NCI-H146 treated with DMSO at 0.1 percent for 48 hours (cell line): ENCODE measurements around the gene ACSBG1.
"Not testable (repeated sequence)": the region's sequence is repeated elsewhere in the genome, so short reads cannot be mapped to it uniquely, and the experiment has no call there.

Source experiments
- DNase-seq: peaks from one replicate; lab custom pipeline; 2025; ENCODE audit not compliant: unreplicated experiment; lab: John Stamatoyannopoulos, UW

ACSBG1 gene

DNA sequence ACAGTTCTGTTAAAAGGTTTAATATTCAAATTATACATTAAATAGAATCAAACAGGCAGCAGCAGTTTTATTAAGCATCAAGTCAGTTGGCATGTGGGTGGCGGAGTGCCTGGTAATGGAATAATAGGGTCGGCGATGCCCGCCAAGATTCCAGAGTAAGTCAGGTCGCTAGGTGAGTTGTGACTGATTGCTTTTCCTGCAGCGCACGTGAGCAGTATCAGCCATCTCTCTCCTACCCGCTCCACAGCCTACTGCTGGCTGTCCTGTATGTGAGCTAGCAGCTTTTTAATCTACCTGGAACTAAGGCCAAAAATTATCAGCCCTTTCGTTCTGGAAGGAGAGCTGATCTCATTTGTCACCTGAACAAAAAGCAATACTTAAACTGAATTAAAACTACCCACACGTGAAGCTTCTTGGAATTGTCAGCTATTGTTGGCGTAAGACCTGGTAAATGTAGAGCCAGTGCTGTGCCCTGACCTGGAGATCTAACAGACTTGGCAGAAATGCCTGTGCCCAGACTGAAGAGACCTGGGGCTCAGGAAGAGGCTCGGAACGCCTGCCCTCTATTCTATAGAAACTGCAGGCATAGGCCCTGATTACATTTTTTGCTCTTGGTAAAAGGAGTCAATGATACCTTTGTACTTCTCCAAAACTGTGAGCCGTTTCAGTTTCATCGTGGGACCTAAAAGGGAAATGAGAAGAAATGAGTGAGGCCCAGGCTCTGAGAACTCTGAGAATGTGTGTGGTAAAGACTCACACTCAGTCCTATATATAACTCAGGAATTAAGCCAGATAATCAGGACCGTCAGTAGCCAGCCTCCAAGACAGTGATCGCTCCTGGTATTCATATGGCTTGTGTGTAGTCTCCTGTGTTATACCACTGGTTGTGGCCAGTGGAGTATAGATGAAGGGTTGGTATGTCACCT, 63.3 kb downstream of the ACSBG1 start:
- DNase-seq = no peak

DNA sequence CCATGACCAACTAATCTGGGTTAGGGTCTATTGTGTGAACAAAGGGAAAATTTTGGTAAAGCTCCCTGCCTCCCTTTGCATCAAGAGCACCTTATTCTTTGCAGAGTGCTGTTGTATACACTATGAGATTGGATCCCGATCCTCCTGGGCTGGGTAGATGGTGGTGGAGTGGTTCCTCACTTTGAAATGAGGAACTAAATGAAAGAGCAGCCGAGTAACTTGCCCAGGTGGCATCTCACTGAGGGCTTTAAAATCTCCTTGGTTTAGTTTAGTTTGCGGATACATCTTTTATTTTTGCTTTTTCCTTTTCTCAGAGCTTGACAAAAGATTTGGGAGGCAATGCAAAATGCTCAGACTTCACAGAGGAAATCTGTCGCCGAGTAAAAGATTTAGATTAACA, 65.8 kb downstream of the ACSBG1 start:
- DNase-seq = no peak

DNA sequence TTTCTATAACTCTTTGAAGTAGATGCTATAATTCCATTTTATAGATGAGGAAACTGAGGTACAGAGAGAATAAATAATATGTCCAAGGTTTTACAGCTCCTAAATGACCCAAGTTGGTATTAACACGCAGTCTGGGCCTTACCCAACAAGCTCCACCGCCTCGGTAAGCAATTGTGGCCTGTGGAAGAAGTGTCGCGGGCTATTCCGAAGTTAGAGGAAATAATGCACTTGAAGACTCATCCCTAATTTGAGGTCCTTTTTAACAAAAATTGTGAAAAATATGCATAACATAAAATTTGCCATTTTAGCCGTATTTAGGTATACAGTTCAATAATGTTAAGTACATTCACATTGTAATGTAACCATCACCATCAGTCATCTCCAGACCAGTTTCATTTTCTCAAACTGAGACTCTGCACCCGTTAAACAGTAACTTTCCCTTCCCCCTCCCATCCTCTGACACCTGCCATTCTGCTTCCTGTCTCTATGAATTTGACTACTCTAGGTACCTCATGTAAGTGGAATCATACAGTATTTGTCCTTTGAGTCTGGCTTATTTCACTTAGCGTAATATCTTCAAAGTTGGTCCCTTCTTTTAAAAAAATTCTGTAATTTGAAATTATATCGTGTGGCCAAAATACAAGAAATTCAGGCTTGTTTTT, 67.0 kb downstream of the ACSBG1 start:
- DNase-seq = no peak

DNA sequence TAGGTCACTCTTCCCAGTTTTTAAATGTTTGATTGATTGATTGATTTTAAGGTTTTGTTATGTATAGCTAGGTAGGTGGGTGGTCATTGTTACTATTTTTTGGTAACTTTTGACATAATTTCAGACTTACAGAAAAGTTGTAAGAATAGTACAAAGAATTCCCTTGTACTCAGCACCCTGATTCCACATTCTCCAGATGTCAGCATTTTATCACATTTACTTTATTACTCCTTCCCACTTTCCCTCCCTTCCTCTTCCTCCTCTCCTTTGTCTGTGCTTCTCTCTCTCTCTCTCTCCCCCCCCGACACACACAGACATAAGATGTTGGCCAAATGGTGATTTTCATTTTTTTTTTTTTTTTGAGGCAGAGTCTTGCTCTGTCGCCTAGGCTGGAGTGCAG, 70.4 kb downstream of the ACSBG1 start:
- DNase-seq = no peak

DNA sequence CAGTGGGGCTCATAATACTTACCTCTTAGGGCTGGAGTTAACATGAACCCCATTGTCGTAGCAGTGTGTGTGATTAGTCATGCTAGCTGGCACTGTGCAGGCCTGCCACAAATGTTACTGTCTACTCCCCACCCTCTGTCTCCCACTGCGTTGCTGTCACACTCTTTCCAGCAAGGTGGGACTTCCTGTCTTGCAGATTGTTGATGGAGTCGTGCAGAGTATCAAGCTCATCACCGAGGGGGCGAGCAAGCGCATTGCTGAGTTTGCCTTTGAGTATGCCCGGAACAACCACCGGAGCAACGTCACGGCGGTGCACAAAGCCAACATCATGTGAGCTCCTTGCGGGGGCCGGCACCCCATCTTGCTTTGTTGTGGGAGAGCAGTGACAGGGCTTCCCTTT, 72.3 kb downstream of the ACSBG1 start:
- no peak for DNase-seq

DNA sequence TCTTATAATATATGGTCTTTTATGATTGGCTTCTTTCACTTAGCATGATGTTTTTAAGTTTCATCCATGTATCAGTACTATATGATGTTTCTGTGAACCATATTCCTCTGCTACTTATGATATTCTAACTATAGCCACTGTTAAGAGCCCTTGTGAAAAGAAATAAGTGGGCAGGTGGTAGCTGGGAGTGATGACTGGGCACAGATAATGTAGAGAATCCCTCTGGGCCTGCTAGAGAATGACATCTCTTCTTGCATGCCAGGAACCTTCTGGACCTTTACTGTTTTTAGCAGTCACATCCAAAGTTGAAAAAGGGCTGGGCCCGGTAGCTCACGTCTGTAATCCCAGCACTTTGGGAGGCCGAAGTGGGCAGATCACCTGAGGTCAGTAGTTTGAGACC, 75.0 kb downstream of the ACSBG1 start:
- no peak for DNase-seq

DNA sequence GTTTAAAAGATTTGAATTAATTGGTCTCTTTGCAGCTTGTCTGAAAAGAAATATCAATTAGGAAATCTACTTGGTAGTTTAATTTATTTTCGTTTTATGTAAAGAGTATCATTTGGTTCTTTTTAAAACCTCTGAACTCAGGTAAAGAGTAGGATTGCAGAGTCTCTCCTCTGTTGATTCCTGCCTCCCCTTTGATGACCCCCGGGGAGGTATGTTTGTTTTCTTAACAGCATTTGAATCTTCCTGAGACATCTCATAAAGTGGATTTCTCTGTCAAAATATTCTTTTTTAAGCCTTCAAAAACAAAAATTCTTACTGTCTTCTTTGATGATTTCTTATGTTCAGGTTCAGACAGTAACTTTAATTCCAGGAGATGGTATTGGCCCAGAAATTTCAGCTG, 77.2 kb downstream of the ACSBG1 start:
- no peak for DNase-seq

DNA sequence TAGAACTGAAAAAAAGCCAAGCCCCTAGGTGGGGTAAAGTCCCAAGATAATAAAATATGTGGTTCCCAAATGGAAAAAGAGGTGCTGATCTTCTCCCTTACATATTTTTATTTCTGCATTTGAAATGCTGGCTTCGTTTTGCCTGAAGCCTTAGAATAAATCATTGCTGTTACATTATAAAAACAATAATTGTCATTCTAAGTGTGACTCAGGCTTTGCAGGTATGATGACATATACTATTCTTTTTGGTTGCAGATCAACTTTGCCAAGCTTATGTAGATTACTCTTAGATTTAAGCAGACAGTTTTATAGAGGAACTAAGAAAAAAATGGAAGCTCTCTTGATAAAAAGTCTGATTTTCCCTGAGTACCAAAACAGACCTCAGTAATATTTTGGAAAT, 77.7 kb downstream of the ACSBG1 start:
- DNase-seq = no peak

DNA sequence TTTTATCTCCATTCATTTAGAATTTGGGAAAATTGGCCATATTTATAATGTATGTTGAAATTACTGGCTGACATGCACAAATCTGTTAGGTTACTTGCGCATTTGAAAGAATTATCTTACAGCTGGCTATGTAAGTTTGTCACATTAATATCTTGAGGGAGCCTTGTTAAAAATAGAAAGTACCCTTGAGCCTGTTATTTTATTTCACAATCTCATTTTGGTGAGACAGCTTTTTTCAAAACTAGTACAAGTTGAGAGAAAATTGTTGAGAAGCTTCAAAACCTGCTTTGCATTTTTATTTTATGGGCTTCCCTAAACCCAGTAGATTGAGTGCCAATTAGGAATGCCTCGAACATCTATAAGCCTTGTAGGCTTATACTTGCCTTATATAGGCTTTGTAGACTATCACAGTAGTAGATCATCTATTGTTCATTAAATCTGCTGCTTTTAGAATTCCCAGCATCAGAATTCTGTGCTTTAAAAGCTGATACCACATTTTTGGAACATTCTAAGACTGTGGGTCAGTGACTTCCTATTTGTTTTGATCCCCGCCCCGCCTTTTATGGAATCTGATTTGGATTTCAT, 78.9 kb downstream of the ACSBG1 start:
- DNase-seq = no peak

DNA sequence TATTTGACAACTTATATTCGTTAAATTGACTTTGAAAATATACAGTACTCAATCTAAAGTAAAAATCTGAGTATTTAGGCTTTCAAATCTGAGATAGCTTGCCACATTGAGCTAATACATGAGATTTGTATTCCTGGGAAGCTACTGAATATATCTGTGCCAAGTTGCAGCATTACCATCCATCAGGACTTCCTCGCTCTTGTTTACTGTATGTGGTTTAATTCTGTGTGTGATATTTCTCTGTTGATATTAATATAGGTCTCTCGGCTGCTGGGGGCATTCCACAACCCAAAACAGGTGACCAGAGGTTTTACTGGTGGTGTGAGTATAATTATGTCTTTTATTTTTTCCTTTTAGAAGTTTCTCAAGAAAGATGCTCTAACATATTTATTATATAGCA, 79.4 kb downstream of the ACSBG1 start:
- DNase-seq = no peak

DNA sequence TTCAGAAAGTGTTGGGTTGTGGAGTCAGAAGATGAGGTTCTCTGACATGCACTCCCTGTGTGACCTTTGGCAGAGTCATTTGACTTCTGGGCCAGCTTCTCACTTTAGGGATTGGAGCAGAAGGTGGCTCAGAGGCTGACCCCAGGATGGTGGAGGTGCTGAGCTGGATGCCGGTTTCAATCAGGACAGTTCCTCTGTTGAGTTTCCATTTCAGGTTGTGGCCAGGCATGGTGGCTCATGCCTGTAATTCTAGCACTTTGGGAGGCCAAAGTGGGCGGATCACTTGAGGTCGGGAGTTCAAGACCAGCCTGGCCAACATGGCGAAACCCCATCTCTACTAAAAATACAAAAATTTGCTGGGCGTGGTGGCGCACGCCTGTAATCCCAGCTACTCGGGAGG, 83.3 kb downstream of the ACSBG1 start:
- DNase-seq = not testable (repeated sequence)

DNA sequence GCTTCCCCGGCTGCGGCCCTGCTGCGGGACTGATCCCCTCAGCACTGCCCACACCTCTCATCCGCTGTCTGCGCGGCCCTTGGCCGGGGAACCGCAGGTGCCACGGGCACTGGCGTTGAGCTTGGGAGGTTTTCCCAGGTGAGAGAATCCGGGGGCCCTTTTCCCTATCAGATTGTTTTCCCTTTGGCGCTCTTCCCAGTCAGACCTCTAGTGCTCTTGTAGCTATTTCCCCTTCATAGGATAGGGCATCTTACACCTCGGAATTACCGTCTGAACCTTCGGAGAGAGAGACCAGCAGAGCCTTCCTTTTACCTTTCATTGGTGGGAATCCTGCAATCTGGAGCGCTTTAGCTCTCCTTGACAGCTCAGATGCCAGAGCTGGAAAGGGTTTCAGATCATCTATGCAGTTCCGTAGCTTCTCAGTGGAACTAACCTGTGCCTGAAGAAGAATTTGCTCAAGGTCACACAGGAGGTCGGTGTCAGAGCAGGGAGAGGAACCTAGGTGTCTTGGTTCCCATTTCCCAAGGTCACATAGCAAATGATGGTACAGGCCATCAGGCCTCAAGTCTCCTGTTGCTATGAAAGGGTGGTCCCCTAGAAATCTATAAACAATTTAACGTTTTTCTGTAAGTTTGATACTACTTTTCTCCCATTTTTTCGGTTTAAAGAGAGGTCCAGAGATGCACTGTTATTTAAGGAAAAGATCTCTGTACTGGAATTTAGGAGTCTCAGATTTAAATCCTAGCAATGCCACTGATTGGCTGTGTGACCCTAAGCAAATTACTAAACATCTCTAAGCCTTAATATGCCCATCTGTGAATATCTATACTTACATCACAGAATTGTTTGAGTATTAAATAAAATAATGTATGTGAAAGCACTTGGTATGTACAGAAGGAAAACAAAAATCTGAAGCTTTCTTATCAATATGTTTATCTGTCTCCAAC, 84.3 kb downstream of the ACSBG1 start:
- peak; percentile 5 for DNase-seq

DNA sequence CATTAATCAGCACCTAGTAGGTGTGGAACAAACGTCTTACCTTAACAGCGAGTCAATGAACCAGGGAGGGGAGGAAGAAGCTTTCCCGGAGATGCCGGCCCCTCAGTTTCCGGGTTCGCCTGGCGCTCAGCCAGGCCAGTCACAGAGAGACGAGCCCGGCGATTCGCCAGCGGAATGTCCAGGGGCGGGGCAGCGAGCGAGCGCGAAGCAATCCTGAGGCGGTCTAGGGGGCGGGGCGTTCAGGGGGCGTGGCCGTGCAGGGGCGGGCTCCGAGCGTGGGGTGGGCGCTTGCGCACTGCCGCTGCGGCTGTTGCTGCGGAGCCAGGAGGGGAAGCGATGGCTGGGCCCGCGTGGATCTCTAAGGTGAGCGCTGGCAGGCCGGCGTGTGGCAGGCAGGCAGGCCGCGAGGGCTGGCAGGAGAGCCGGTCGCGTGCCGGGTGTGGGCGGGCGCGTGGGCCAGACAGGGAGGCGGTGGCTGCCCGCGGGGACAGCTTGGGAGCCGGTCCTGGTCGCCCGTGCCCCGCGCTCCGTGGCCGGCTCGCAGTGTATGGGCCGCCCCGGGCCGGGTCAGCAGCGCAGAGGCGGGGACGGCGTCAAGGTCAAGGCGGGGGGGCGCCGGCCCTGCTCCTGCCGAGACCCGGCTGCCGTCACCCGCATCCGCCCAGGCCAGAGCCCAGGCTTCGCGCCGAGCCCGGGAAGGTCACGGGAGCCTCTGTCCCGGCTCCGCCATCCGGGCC, 85.1 kb downstream of the ACSBG1 start, which contains the start of gene IDH3A:
Gene IDH3A (plus strand): TSS at position 295 of the 737 bp plus-strand sequence. CDS start 42 bp downstream, at position 337.
- peak; percentile 79 for DNase-seq

DNA sequence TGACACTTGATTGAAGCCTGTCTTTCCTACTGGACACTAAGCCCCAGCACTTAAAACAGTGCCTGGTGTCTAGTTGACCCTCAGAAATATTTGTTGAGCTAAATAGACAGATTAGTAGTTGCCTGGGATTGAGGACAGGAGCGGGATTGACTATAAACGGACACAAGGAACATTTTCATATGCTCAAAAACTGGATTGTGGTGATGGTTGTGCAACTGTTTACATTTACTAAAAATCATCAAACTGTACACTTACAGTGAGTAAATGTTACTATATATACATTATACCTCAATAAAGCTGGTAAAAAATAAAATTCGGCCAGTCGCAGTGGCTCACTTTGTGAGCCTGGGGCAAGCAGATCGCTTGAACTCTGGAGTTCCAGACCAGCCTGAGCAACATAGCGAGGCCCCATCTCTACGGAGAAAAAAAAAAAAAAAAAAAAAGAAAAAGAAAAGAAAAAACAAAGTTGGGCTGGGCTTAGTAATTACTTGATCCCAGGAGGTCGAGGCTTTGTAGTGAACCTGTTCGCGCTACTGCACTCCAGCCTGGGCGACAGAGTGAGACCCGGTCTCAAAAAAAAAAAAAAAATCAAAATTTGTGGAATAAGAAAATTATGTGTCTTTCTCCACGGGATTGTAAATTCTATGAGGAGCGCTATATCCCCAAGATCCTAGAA, 85.8 kb downstream of the ACSBG1 start:
- DNase-seq = no peak

DNA sequence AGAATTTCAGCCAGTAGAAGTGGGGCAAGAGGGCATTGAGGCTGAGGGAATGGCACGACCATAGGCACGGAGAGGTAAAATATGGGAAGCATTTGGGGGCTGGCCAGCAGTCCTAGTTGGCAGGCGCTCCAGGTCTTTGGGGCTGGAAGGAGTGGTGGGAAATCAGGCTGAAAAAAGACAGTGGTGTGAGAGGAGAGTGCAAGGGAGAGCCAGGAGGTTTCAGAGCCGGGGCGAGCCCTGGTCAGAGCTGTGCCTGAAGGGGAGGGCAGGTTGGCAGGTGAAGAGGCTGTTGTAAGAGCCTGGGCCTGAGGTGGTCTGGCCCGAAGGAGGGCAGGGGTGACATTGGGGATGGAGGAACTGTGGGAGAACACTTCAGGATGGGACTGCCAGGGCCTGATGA, 86.8 kb downstream of the ACSBG1 start:
- DNase-seq = no peak

DNA sequence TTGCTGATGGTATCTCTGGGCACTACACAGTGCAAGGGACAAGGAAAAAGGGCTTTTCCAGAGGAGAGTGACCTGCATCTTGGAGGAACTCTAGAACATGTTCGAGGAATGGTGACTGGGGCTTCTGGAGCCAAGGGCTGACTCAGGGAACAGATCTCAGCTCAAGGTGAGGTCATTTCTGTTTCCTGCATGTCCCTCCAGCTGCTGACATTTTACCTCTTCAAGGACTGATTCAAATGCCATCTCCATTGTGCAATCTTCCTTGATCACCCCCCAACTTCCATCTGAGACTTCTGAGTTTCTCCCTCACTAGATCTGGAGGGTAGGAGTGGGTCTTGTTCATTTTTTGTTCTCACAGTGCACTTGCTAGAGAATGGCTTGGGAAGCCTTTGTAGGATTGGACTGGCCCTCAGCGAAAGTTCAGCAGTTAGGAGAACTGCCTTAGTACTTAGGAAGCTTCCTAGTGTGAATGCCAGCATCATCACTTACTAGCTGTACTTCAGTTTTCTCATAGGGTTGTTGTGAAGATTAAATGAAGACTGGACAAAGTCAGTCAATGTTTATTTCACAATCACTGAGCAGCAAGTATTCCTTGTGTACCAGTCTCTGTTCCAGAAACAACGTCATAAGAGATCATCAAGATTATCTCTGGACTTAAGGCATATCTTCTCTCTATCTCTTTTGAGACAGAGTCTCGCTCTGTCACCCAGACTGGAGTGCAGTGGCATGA, 87.8 kb downstream of the ACSBG1 start:
- DNase-seq = no peak

DNA sequence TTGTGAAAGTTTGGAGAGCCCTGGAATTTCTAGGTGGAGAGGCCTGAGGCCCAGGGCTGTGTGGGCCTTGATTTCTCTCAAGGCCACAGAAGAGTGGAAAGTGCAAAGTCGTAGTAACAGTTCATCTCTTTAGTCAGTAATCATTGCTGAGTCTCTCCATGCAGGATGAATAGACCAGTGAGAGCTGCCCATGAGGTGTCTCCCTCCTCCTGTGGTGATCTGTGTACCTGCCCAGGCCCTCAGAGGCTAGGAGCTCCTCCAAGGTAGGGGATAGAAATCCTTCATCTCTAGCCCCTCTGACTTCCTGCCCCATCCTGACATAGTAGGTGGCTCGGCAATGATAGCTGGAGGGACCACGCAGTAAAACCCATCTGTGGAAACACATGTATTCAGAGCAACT, 92.0 kb downstream of the ACSBG1 start:
- DNase-seq = no peak

DNA sequence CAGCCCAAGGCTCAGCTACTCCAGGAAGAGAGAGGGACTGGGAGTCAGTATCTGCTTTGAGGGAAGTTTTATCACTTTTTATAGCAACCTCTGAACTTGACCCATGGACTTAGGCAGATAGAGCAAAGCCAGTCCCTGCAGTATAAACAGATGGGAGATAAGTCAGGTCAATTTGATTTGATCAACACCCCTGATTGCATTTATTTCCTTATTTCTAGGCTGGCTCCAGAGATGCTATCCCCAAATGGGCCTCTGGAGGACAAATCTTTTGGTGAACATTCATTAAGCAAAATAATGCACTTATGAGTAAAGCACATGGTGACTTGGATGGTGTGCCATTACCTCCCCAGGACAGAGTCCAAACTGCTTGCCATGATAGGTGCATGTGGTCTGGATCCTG, 94.1 kb downstream of the ACSBG1 start:
- DNase-seq = no peak

DNA sequence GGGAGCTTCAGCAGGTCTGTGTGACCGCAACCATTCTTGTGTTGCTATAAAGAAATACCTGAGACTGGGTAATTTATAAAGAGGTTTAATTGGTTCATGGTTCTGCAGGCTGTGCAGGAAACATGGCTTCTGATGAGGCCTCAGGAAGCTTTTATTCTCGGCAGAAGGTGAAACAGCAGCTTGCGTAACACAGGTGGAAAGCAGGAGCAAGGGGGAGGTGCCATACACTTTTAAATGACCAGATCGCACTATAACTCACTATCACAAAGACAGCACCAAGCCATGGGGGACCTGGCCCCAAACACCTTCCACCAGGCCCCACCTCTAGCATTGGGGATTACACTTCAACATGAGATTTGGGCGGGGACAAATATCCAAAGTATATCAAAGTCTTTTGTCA, 94.8 kb downstream of the ACSBG1 start:
- DNase-seq = no peak
